Measurements from ENCODE around the gene NFYB. TPM values are rescaled to one million over a fixed set of nuclear protein-coding genes. Genes with fewer than 3 reads are reported as not detected.

NFYB gene
- total RNA-seq, 1 donor from 2014 or later: 100 TPM

DNA sequence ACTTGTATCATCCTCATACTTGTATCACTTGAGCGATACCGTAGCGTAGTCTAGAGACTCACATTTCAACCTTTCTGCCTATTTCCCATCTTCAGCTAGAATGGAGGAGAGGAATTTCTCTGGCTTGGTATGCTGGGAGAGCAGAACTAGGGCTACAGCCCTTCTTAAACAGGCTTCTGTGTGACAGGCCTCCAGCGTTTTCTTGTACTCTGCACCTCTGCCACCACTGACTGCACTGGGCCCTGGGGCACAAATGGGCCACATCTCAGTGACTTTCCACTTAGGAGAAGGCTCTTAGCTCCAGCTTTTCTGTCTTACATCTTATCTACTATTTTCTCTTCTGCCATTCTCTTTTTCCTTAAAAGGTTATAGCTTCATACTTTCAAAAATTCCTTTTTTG lies 46.9 kb downstream of the NFYB start:
- no peaks in the 10 kb centered on the region for H3K36me3 ChIP-seq

DNA sequence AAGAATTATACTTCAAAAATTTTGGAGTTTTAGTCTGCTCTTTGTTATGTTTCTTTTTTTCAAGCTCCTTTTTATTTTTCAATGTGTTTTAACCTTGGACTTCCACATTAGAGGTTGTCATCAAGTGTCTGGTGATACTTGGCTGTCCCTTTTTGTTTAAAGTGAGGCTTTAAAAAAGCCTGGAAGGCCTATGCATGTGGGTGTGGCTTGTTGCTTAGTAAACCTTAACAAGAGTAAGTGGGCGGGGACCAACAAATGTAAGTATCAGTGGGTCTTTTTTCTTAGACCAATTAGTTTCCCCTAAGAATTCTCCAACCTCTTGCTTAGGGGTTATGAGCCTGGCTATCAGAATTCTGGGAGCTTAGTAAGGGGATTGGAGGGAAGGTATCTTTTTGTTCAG lies 47.3 kb downstream of the NFYB start:
- Histone ChIP-seq H3K9ac (no peak overlapping the region), H3K9me3 (ENCODE audit: low read depth) (no peaks in the 10 kb centered on the region), H3K4me2 (no peak overlapping the region), H3F3A (ENCODE audit: low read depth) (peaks cover 7% of the 10 kb centered on the region), H3K36me3 (no peaks in the 10 kb centered on the region), H3K27ac (no peak overlapping the region), H3K4me1 (peaks cover 10% of the 10 kb centered on the region), H4K20me1 (ENCODE audit: low read depth) (no peaks in the 10 kb centered on the region), H3K79me2 (ENCODE audit: low read depth) (no peaks in the 10 kb centered on the region), H3K27me3 (no peaks in the 10 kb centered on the region), H3K4me3 (no peak overlapping the region), H2AFZ (replicated peaks) (no peak overlapping the region)
- Mint-ChIP-seq H3K27ac (no peak overlapping the region), H3K27me3 (ENCODE audit: insufficient read depth, low read depth) (no peaks in the 10 kb centered on the region), H3K9me3 (no peaks in the 10 kb centered on the region), H3K4me1 (peaks cover 6% of the 10 kb centered on the region), H3K36me3 (peaks cover 6% of the 10 kb centered on the region), H3K4me3 (no peak overlapping the region)
- peak; percentile 57 for DNase-seq (ENCODE audit: low spot score)
- no peak for TF ChIP-seq EZH2 (IDR thresholded peaks at IDR 0.05)
- TF ChIP-seq, protein P1, sequence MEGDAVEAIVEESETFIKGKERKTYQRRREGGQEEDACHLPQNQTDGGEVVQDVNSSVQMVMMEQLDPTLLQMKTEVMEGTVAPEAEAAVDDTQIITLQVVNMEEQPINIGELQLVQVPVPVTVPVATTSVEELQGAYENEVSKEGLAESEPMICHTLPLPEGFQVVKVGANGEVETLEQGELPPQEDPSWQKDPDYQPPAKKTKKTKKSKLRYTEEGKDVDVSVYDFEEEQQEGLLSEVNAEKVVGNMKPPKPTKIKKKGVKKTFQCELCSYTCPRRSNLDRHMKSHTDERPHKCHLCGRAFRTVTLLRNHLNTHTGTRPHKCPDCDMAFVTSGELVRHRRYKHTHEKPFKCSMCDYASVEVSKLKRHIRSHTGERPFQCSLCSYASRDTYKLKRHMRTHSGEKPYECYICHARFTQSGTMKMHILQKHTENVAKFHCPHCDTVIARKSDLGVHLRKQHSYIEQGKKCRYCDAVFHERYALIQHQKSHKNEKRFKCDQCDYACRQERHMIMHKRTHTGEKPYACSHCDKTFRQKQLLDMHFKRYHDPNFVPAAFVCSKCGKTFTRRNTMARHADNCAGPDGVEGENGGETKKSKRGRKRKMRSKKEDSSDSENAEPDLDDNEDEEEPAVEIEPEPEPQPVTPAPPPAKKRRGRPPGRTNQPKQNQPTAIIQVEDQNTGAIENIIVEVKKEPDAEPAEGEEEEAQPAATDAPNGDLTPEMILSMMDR (IDR thresholded peaks at IDR 0.05): no peak
- TF ChIP-seq EZH2phosphoT487 (IDR thresholded peaks at IDR 0.05): no peak

More for the DNA sequence above, 46.9 kb downstream of the NFYB start:
- H3K4me1 ChIP-seq: peaks cover 10% of the 10 kb centered on the region
- no peaks in the 10 kb centered on the region for H3K79me2 ChIP-seq (ENCODE audit: low read depth)
- Mint-ChIP-seq H3K27me3 (ENCODE audit: insufficient read depth, low read depth) (no peaks in the 10 kb centered on the region), H3K36me3 (peaks cover 6% of the 10 kb centered on the region), H3K9me3 (no peaks in the 10 kb centered on the region), H3K4me3 (no peak overlapping the region), H3K4me1 (peaks cover 6% of the 10 kb centered on the region), H3K27ac (no peak overlapping the region)
- TF ChIP-seq, protein P1 (IDR thresholded peaks at IDR 0.05): no peak
- TF ChIP-seq EZH2 (IDR thresholded peaks at IDR 0.05) (no peak), EZH2phosphoT487 (IDR thresholded peaks at IDR 0.05) (no peak)
- no peaks in the 10 kb centered on the region for H4K20me1 ChIP-seq (ENCODE audit: low read depth)
- H3K9me3 ChIP-seq (ENCODE audit: low read depth): no peaks in the 10 kb centered on the region
- no peak overlapping the region for H2AFZ ChIP-seq (replicated peaks)
- no peak overlapping the region for H3K27ac ChIP-seq
- DNase-seq (ENCODE audit: low spot score): peak; percentile 23
- H3F3A ChIP-seq (ENCODE audit: low read depth): peaks cover 7% of the 10 kb centered on the region
- H3K27me3 ChIP-seq: no peaks in the 10 kb centered on the region
- no peak overlapping the region for H3K4me2 ChIP-seq
- H3K9ac ChIP-seq: no peak overlapping the region
- no peak overlapping the region for H3K4me3 ChIP-seq

GRCh38 chr12:104083769-104084475 lies 54.1 kb downstream of the NFYB start:
- no peak overlapping the region for H3K27ac ChIP-seq
- H3K9me3 ChIP-seq (ENCODE audit: low read depth): no peaks in the 10 kb centered on the region
- TF ChIP-seq, protein P1 (IDR thresholded peaks at IDR 0.05): no peak
- TF ChIP-seq EZH2 (IDR thresholded peaks at IDR 0.05): no peak
- no peak for TF ChIP-seq EZH2phosphoT487 (IDR thresholded peaks at IDR 0.05)
- Mint-ChIP-seq H3K9me3 (no peaks in the 10 kb centered on the region), H3K4me1 (no peaks in the 10 kb centered on the region), H3K27me3 (ENCODE audit: insufficient read depth, low read depth) (no peaks in the 10 kb centered on the region), H3K27ac (no peak overlapping the region), H3K36me3 (peaks cover 2% of the 10 kb centered on the region), H3K4me3 (no peak overlapping the region)
- H3K4me1 ChIP-seq: no peaks in the 10 kb centered on the region
- no peaks in the 10 kb centered on the region for H3F3A ChIP-seq (ENCODE audit: low read depth)
- H3K27me3 ChIP-seq: no peaks in the 10 kb centered on the region
- no peak overlapping the region for H3K4me3 ChIP-seq
- H3K79me2 ChIP-seq (ENCODE audit: low read depth): no peaks in the 10 kb centered on the region
- no peaks in the 10 kb centered on the region for H3K36me3 ChIP-seq
- no peak overlapping the region for H3K9ac ChIP-seq
- no peak overlapping the region for H2AFZ ChIP-seq (replicated peaks)
- no peak for DNase-seq (ENCODE audit: low spot score)
- H3K4me2 ChIP-seq: no peak overlapping the region
- H4K20me1 ChIP-seq (ENCODE audit: low read depth): no peaks in the 10 kb centered on the region
